HEK293T (cell line): ENCODE data around the gene ENTREP1.

Experiments used
- ARNT ChIP-seq: fragments of 450-650 bp; IDR thresholded peaks from 2 replicates; pipeline ENCODE4 v1.6.1; 2017; ENCODE audit warnings: mild to moderate bottlenecking
- FOXA1 ChIP-seq: fragments of 450-650 bp; IDR thresholded peaks from 2 replicates; pipeline ENCODE4 v1.6.1; 2016; ENCODE audit warnings: mild to moderate bottlenecking
- FOXK2 ChIP-seq: fragments of 450-650 bp; IDR thresholded peaks from 2 replicates; pipeline ENCODE4 v1.6.1; 2016; ENCODE audit warnings: mild to moderate bottlenecking
- FOXM1 ChIP-seq: fragments of 450-650 bp; IDR thresholded peaks from 2 replicates; pipeline ENCODE4 v1.6.1; 2017; ENCODE audit warnings: mild to moderate bottlenecking, borderline replicate concordance
- HDGF ChIP-seq: fragments of 450-650 bp; IDR thresholded peaks from 2 replicates; pipeline ENCODE4 v1.6.1; 2017; ENCODE audit warnings: antibody characterized with exemption, borderline replicate concordance
- L3MBTL2 ChIP-seq: fragments of 450-650 bp; conservative IDR thresholded peaks from 2 replicates; pipeline ENCODE4 v1.6.1; 2016; ENCODE audit warnings: mild to moderate bottlenecking
- LEF1 ChIP-seq: fragments of 450-650 bp; IDR thresholded peaks from 2 replicates; pipeline ENCODE4 v1.6.1; 2017; ENCODE audit warnings: mild to moderate bottlenecking, borderline replicate concordance
- NFRKB ChIP-seq: fragments of 450-650 bp; IDR thresholded peaks from 2 replicates; pipeline ENCODE4 v1.6.1; 2016; ENCODE audit warnings: mild to moderate bottlenecking, moderate library complexity
- SP1 ChIP-seq: fragments of 450-650 bp; IDR thresholded peaks from 2 replicates; pipeline ENCODE4 v1.6.1; 2017
- SUZ12 ChIP-seq: fragments of 450-650 bp; IDR thresholded peaks from 2 replicates; pipeline ENCODE4 v1.6.1; 2016; ENCODE audit warnings: mild to moderate bottlenecking
- TARDBP ChIP-seq: fragments of 450-650 bp; IDR thresholded peaks from 2 replicates; pipeline ENCODE4 v1.6.1; 2016
- ZNF384 ChIP-seq: fragments of 450-650 bp; IDR thresholded peaks from 2 replicates; pipeline ENCODE4 v1.6.1; 2016

GRCh38 chr9:69433392-69433791 lies 108.4 kb downstream of the ENTREP1 start:
- TF ChIP-seq HDGF (no peak), LEF1 (no peak), FOXK2 (no peak), FOXM1 (no peak), ZNF384 (no peak), FOXA1 (no peak), SP1 (no peak), TARDBP (no peak), SUZ12 (no peak), NFRKB (no peak), ARNT (no peak), L3MBTL2 (no peak)
